Measurements from ENCODE around the gene MAP2K5.

Gene MAP2K5

GRCh38 chr15:67521783-67522568, 20.5 kb upstream of the MAP2K5 start:
- no peak for DNase-seq

GRCh38 chr15:67523330-67523729, 19.2 kb upstream of the MAP2K5 start:
- DNase-seq, result no peak

DNA sequence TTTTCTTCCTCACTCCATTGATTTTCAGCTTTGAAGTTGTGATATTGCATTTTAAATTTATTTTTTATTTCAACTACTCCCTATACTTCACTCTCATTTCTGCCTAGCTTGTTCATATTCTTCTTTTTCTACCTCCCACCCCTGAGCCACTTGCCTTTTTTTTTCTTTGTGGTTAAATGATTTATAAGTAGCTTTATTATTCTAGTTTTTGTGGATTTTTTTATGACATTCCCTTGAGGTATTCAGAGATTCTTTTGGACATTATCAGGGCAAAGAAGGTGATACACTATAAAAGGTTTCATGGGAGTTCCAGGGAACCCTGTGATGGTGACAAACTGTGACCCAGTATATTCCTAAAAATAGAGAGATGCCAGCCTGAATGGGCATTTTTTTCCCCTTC, 18.3 kb upstream of the MAP2K5 start:
- no peak for DNase-seq

- no peak for DNase-seq
These were observed 14.0 kb upstream of the MAP2K5 start for GRCh38 chr15:67528513-67528912.

DNA sequence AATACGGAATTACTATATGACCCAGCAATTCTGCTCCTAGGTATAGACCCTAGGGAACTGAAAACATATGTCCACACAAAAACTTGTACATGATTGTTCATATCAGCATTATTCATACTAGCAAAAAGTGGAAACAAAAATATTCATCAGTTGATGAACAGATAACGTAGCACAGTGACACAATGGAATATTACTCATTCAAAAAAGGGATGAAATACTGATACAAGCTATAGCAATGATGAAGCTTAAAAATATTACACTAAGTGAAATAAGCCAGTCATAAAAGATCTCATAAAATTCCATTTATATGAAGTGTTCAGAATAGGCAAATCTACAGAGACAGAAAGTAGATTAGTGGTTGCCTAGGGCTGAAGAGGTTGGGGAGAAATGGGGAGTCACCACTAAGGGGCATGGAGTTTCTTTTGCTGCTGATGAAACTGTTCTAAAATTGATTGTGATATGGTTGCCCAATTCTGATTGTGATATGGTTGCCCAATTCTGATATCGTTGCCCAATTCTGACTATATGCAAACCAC, 11.1 kb upstream of the MAP2K5 start:
- no peak for DNase-seq

GRCh38 chr15:67533873-67534272, 8.6 kb upstream of the MAP2K5 start:
- DNase-seq, result no peak

DNA sequence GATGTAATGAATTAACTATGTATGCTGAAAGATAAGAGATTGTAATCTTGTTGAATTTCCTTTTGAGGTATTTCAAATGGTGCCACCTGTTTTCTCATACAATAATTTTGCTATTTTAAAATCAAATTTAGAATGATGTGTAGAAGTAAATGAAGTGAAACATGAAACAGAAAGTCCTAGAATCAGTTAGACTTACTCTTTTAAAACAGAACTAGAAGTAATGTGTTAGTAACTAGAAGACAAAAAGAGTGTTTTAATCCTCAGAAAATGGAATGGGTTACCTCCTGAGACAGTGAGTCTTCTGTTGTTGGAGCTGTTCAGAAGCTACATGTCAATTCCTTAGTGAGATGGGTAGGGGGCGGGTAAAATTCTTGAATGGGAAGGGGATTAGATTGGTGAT, 8.1 kb upstream of the MAP2K5 start:
- no peak for DNase-seq

- DNase-seq, result no peak
These were observed 4.7 kb upstream of the MAP2K5 start for GRCh38 chr15:67537771-67538170.

GRCh38 chr15:67543348-67543718, 830 bp downstream of the MAP2K5 start:
- DNase-seq, result no peak

DNA sequence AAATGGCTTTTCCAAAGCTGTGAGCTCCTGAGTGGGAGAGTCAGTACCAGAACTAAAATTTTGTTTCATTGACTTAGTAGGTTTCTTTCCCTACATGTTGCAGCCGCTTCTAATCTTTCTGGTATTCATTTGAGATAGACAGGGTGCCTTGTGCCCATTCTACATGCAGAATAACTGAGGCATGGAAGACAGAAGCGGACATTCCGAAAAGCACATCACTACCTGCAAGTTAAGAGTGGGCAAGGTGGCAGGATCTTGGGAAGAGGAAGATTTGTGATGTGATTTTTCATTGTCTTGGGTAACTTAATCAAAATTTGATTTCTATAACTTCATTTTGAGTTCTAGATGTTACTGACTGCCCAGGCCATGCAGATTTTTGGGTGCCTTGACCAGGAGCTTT, 2.0 kb downstream of the MAP2K5 start:
- no peak for DNase-seq

GRCh38 chr15:67545864-67546263, 3.4 kb downstream of the MAP2K5 start:
- no peak for DNase-seq

DNA sequence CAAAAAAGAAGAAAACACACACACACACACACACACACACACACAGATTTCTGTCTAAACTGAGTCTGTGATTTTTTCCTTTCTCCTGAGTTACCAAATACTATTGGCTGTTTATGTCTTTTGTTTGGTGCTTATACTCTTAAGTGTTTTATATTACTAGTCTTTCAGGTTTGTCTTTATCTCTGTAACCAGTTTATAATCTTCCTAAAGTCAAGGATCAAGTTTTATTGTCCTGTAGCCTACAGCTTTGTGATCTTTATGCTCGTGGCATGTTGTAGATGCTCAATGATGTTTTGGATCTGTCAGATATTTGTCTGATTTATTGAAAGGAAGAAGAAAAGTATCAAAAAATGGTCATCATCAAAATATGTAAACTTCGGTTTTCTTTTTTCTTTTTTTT, 4.6 kb downstream of the MAP2K5 start:
- DNase-seq, result no peak

DNA sequence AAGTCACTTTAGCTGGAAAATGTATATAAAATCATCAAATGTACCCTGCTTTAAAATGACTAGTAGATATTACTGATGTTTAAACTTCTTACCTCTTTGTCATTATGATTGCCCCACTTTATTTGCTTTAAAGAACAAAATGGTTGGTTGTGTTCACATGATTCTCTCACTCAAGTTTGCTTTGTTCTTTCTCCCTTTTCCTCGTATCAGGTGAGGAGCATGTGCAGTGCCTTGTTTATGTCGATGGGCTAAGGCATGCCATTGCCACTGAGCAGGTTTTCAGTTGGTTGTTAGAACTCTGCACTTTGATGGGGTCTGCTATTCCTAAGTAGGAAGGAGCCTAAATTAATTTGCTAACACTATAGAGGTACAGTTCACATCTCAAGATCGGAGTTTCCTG, 5.3 kb downstream of the MAP2K5 start:
- DNase-seq, result no peak

- DNase-seq, result no peak
These were observed 5.8 kb downstream of the MAP2K5 start for GRCh38 chr15:67548236-67548852.

DNA sequence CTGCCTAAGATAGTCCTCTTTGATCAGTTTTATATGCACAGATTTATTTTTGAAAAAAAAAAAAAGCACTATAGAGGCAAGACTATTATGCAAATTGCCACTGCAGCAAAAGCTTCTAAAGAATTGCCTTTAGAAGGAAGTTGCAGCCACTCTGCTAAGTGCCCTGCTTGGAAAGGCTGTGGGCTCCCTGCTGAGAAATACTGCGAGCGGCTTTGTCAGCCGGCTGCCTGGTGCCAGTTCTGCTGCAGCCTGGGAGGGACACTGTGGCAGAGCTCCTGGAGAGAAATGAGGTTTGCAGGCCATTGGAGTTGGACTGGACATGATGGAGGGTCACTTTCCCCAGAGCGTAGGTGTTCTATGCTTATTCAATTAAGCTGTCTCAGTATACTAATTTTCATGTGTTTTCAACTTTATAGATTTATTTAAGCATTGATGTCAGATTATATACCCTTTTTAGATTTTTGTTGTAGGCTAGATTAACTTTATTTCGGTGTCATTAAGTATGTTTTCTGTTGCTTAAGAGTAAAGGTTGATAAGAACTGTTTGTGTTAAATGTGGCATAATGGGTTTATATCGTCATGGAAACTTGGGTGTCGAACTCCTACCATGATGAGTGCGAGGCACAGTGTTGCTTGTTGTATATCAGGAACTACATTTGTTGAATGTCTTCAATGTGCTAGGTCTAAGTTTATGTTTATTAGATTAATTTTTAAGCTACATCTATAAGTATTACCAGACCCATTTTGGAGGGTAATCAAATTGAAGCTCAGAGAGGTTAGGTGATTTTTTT, 6.6 kb downstream of the MAP2K5 start:
- peak; percentile 3 to 38 for DNase-seq

DNA sequence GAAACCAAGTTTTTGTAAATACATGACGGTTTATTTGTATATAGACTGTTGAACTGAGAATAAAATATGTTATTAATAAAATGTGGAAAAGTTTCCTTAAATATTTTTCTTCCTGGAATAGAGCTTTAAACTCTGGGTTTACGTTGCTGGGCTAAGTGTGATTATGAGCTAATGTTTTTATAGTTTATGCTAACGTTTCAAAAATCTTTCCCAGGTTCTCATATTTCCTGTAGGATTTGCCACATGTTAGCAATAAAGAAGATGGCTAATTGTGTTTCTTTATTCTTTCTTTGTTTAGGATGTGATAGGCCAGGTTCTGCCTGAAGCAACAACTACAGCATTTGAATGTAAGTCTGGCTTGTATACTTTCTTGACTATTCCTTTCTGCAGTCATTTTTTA, 7.2 kb downstream of the MAP2K5 start:
- no peak for DNase-seq

- no peak for DNase-seq
These were observed 8.0 kb downstream of the MAP2K5 start for GRCh38 chr15:67550522-67550921.

- DNase-seq, result no peak
These were observed 8.8 kb downstream of the MAP2K5 start for GRCh38 chr15:67551207-67551743.

- DNase-seq, result no peak
These were observed 12.1 kb downstream of the MAP2K5 start for GRCh38 chr15:67554580-67554979.

DNA sequence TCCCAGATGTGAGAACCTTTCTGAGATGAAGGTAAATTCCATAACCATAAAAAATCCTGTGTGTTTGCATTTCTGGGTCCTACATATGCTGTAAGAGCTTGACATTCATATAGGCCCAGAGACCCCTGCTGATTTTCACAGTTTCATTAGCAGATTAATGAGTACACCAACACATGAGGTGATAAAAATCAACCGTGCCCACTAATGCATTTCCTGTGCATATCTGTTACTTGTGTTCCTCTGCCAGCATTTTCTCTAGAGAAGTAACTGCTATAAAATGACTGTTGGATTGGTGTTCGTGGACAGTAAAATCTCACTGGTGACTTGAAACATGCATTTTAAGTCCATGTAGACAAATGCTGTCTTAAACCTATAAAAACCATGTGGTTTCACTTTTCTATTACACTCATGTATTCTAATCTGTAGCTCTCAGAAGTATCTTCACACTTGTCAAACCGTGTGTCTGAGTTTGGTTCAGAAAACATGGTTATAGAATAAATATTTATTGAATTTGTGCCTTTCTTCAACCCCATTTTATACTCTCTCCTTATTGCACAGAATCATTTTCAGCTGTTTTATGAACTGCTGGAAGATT, 14.6 kb downstream of the MAP2K5 start:
- no peak for DNase-seq

DNA sequence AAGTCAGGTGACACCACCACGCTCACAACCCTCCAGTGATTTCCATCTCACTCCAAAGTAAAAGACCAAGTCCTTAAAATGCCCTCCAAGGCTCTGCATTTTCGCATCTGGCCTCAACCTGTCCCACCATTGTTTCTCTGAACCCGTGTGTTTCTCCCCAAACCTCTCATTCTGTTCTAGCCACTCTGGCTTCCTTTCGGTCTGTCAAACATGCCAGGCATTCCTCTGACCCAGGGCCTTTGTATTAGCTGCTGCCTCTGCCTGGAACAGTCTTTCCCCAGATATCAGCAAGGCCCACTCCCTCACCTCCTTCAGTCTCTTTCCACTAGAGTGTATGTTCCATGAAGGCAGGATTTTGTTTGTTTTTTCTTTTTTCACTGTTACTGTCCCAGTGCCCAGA, 16.0 kb downstream of the MAP2K5 start:
- no peak for DNase-seq

DNA sequence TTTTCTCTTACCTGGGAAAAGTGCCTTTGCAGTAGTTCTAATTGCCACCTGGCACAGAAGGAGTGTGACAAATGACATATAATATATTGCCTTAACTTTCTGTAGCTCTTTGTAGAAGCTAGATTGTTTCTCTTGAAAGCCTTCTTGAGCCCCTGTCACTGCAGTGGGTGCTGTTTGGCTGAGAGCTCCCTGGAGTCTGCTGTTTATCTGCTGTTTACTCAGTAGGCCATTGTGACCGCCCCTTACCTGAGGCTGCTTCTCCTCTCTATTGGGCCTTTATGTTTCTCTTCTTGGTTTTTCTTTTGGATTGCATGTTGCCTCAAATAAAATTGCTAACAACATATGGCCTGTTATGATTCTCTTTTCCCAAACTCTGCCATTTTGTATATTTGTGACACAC, 16.7 kb downstream of the MAP2K5 start:
- peak in 1 of 2 experiments; percentile 3 for DNase-seq

DNA sequence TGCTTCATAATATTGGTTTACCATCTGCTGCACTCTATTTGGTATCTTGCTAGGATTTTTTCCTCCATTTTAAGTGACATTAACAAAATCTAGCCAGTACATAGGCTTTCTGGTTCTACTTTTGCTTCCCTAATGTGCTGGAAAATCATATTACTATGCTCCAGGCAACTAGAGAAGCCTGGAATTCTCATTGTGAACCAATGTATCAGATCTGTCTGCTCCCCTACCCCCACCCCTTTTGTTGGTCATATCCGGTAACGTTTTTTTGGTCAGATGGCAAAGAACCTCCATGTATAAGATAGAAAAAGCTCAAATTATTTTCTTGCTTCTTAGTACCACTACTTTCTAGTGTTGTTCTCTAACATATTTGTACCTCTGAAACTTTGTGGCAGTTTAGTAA, 17.1 kb downstream of the MAP2K5 start:
- no peak for DNase-seq

Data from NCI-H187 (cell line).